ENCODE results near the gene ATP5MC2.
"Not testable (repeated sequence)": the region's sequence is repeated elsewhere in the genome, so short reads cannot be mapped to it uniquely, and the experiment has no call there.

ATP5MC2 gene

DNA sequence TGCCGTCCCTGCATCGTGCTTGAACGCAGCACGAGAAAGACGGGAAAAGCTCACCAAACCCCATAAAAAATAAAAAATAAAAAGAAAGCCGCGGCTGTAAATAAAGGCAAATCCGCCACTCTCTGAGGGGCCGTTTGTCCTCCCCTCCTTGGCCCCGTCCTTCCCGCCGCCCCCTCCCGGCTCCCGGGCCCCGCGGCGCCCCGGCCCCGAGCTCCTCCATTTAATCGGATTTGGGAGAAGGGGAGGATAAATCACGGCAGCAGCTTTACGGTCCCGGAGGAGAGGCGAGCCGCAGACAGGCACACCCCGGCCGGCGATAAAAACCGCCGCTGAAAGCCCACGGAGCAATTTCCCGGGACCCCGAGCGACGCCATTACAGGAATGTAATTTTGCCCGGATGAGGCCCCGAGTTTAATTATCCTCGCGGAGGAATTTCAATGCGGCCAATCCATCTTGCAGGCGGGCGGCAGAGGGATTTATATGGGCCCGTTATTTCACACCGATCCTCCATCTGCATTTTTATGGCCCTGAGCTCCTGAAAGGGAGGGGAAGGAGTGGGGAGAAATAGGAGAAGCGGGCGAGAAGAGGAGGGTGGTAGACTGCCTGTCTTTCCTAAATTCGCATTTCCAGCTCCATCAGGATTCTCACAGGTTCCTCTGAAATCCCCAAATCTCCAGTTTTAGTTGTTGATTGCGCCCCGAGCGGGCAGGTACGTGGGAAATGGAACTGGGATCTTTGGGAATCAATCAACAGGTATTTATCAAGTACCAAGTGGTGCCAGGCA is 1.3 kb upstream of the ATP5MC2 start:
- DNase-seq (ENCODE audit: insufficient read length, low spot score) (no peak), FAIRE-seq (no peak)
- no peak for TF ChIP-seq POLR2A (IDR thresholded peaks at IDR 0.05; ENCODE audit: low read depth, low read length)

DNA sequence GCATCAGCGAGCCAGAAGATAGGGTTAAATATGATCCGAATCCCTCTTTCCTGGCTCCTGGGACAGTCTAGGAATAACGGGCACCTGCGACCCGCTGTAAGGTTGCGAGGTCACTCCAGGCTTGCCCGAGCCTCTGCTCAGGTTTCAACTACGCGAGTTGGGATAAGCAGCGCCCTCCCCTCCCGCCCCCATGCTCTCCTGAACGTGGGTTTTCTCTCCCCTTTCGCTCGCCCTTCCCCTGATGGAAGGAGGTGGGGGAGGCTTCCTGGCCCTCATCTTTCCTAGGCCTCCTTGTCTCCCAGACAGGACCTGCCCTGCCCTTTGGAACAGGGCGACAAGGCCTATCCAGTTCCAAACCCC is 753 bp upstream of the ATP5MC2 start:
- FAIRE-seq = no peak
- DNase-seq (ENCODE audit: insufficient read length, low spot score) = no peak
- no peak for TF ChIP-seq POLR2A (IDR thresholded peaks at IDR 0.05; ENCODE audit: low read depth, low read length)

DNA sequence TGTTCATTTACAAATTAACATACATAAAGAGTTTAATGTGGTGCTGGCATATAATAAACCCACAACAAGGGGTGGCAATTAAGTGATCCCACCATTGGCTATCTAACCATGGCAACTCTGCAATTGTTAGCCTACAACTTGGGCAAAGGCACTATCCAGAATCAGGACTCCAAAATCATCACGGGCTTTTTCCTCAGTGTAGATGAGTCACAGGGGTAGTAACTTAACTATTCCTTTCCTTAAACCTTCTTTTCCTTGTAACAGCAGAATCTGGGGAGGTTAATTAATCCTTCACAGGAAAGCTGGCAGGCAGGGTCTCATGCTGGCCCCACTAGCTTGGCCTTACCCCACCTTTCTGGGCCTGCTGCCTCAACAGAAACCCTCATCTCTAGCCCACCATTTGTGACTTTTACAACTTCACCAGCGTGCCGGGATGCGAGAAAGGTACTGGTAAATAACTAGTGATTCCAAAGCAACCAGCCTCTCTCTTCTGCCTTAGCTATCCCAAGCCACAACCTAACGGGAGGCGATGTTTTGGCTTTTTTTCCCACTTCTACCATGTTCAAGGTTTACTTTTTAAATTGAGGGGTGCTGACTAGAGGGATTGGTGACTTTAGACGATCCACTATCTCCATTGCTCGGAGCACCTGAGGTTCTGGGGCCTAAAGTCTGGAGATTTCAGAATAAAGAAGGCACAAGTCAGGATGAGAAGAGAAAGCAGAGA is 744 bp downstream of the ATP5MC2 start:
- DNase-seq (ENCODE audit: insufficient read length, low spot score) (no peak), FAIRE-seq (no peak)
- no peak for TF ChIP-seq POLR2A (IDR thresholded peaks at IDR 0.05; ENCODE audit: low read depth, low read length)

DNA sequence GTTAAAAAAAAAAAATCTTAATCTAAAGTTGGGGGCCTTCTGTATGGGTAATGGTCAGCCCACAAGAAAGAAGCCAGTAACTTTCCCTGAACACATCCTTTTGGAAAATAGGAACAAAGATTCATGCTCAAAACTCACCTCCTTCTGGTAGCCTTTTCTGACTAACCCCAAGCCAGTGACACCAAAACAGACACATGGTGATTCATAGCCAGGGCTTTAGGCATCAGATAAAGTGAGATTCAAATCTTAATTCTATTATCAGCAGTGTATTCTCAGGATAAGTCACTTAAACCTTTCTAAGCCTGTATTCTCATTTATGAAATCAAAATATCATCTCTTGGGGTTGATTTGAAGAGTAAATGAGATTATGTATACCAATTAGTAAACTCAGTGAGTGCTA is 4.9 kb downstream of the ATP5MC2 start:
- no peak for FAIRE-seq
- TF ChIP-seq POLR2A (IDR thresholded peaks at IDR 0.05; ENCODE audit: low read depth, low read length) = no peak

DNA sequence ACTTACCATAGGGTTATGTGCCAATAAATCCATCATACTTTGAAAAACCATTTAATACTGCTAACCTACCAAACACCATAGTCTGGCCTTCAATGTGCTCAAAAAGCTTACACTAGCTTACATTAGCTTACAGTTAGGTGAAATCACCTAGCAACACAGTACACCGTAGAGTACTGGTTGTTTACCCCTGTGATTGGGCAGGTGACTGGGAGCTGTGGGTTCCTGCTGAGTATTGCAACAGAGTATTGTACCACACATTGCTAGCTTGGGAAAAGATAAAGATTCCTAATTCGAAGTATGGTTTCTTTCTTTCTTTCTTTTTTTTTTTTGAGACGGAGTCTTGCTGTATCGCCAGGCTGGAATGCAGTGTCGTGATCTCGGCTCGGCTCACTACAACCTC is 5.6 kb downstream of the ATP5MC2 start:
- FAIRE-seq = no peak
- no peak for TF ChIP-seq POLR2A (IDR thresholded peaks at IDR 0.05; ENCODE audit: low read depth, low read length)
- DNase-seq (ENCODE audit: insufficient read length, low spot score) = no peak

More for the DNA sequence above, 4.9 kb downstream of the ATP5MC2 start:
- no peak for DNase-seq (ENCODE audit: insufficient read length, low spot score)

DNA sequence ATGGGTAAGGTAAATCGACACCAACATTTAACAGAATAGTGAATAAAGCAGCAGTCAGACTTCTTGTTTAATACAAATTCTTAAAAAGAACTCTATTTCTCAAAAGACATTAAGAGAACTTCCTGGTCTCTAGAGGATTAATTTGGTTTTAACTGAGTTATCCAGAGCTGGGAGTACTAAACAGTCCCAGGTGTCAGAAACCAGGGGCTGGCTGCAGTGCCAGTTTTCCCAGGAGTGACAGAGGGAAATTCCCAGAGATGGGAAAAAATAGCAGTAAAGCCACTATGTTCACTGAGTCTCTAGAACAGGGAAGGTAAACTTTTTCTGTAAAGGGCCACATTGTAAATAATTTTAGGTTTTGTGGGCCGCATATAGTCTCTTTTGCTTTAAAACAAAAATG is 8.8 kb downstream of the ATP5MC2 start:
- DNase-seq (ENCODE audit: insufficient read length, low spot score) (no peak), FAIRE-seq (no peak)
- no peak for TF ChIP-seq POLR2A (IDR thresholded peaks at IDR 0.05; ENCODE audit: low read depth, low read length)

DNA sequence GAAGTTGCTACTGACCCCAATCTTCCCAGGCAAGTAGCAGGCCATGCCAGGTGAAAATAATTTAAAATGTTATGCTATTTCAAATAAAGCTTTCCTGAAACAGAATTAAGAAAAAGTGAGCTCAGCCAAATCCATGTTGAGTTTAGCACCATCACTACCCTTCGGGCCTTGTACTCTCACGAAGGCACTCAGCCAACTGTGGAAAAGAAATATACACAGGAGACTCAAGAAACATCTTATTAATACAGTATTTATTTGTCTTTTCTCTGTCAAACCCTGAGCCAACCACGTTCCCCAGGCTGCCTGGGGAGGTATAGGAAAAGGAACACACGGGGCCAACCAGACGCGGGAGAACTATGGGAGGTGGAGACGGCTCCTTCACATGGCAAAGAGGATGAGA is 10.9 kb downstream of the ATP5MC2 start:
- FAIRE-seq = no peak
- no peak for TF ChIP-seq POLR2A (IDR thresholded peaks at IDR 0.05; ENCODE audit: low read depth, low read length)
- no peak for DNase-seq (ENCODE audit: insufficient read length, low spot score)

DNA sequence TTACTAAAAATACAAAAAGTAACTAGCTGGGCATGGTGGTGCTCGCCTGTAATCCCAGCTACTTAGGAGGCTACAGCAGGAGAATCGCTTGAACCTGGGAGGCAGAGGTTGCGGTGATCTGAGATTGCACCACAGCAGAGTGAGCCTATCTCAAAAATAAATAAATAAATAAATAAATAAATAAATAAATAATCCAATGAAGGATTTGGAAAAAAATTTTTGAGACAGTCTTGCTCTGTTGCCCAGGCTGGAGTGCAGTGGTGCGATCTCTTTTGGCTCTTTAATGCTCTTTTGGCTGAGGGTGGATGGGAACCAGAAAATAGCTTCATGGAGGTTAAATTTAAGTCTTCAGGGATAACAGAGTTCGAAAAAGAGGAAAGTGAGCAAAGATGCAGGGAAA is 11.7 kb downstream of the ATP5MC2 start:
- TF ChIP-seq POLR2A (IDR thresholded peaks at IDR 0.05; ENCODE audit: low read depth, low read length) = no peak
- DNase-seq (ENCODE audit: insufficient read length, low spot score) (no peak), FAIRE-seq (no peak)

DNA sequence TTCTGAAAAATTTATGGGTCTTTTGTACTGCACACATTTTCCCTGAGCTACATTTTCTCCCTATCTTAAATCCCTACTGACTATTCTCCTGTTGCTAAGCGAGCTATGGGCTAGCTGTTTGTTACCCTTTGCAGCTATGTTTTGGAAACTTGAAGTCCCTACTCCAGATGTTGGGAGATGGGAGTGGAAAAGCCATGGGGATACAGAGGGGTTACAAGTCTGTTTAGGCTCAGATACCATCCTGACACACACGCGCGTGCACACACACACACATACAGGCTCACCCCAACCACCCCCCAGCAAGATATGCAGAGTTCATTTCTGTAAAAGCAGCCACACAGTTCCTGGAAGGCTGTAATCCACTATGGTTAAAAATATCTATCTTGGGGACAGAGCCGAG is 15.8 kb downstream of the ATP5MC2 start:
- DNase-seq (ENCODE audit: insufficient read length, low spot score) (no peak), FAIRE-seq (no peak)
- no peak for TF ChIP-seq POLR2A (IDR thresholded peaks at IDR 0.05; ENCODE audit: low read depth, low read length)

DNA sequence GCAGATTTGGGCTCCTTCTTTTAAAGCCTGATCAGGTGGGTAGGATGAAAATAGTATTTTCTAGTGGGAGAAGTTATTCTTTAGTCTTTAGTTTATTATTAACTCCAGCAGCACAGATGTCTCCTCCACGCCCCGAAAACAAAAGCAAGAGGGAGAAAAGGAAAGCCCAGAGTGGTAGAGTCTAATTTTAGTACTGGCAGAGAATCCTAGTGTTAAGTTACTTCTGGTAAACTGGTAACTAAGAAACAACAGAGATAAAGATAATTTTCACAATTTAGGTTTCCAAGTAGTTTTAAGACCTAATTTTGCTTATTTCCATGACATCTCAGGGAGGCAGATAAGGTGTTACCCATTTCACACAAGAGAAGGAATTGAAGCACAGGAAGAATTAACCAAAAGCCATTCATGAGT is 16.3 kb downstream of the ATP5MC2 start:
- FAIRE-seq (no peak), DNase-seq (ENCODE audit: insufficient read length, low spot score) (no peak)
- TF ChIP-seq POLR2A (IDR thresholded peaks at IDR 0.05; ENCODE audit: low read depth, low read length) = no peak

DNA sequence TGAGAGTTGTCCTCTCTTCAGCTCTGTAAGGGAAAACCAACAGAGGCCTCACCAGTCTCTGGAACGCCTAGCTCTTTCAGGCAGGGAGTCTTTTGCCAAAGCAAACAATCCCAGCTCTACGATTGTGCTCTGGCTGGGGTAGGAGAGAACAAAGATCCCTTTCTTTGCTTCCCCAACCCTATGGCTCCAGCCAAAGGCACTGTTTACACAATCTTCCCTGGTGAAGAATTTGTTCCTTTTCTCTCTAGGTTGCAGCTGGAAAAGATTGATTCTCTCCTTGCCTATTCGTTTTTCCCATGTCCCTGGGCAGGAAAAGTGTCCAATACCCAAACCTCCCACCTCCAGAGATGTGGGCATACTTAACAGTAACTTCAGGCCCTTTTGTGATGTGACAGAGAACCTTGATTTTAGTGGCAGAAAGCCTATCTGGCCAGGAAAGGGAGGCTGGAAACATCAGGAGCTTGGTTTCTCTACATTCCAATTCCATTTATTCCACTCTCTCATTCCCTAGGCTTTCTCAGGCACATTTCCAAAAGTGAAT is 16.8 kb downstream of the ATP5MC2 start:
- DNase-seq (ENCODE audit: insufficient read length, low spot score) (peak; percentile 45), FAIRE-seq (peak; percentile 99)
- no peak for TF ChIP-seq POLR2A (IDR thresholded peaks at IDR 0.05; ENCODE audit: low read depth, low read length)

DNA sequence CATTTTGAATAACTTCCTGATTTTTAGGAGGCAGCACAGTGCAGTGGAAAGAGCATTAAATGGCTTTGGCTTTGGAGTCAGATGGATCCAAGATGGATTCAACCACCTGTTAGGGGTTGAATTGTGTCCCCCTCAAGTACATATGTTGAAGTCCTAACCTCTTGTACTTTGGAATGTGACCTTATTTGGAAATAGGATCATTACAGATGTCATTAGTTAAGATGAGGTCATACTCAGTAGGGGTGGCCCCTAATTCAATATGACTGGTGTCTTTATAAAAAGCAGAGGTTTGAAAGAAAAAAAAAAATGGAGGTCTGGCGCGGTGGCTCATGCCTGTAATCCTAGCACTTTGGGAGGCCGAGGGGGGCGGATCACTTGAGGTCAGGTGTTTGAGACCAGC is 18.8 kb downstream of the ATP5MC2 start:
- no peak for TF ChIP-seq POLR2A (IDR thresholded peaks at IDR 0.05; ENCODE audit: low read depth, low read length)
- FAIRE-seq (no peak), DNase-seq (ENCODE audit: insufficient read length, low spot score) (no peak)

DNA sequence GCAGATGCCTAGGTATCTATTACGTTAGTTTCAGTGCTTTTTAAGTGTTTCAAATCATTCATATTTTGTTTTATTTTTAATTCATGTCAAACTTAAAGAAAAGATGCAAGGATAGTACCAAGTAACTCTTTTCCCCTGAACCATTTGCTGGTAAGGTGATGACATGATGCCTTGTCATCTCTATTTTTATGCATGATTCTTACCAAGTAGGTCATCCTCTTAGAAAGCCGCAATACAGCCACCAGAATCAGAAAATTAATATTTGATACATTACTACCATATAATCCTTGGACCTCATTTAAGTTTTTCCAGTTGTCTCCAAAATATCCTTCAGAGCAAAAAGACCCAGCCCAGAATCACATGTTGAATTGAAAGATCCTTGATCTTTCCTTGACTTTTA is 22.3 kb downstream of the ATP5MC2 start:
- no peak for FAIRE-seq
- TF ChIP-seq POLR2A (IDR thresholded peaks at IDR 0.05; ENCODE audit: low read depth, low read length) = no peak

DNA sequence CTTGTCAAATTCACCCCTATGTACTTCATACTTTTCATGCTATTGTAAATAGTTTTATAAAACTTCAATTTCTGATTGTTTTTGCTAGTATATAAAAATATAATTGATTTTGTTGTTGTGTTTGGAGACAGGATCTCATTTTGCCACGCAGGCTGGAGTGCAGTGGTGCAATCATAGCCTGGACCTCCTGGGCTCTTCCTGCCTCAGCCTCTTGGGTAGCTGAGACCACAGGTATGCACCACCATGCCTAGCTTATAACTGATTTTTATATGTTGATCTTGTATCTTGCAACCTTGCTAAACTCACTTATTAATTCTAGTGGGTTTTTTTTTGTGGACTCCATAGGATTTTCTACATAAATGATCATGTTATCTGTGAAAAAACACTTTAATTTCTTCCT is 23.5 kb downstream of the ATP5MC2 start:
- FAIRE-seq = no peak
- TF ChIP-seq POLR2A (IDR thresholded peaks at IDR 0.05; ENCODE audit: low read depth, low read length) = no peak
- no peak for DNase-seq (ENCODE audit: insufficient read length, low spot score)

More for the DNA sequence above, 22.3 kb downstream of the ATP5MC2 start:
- DNase-seq (ENCODE audit: insufficient read length, low spot score) = no peak

DNA sequence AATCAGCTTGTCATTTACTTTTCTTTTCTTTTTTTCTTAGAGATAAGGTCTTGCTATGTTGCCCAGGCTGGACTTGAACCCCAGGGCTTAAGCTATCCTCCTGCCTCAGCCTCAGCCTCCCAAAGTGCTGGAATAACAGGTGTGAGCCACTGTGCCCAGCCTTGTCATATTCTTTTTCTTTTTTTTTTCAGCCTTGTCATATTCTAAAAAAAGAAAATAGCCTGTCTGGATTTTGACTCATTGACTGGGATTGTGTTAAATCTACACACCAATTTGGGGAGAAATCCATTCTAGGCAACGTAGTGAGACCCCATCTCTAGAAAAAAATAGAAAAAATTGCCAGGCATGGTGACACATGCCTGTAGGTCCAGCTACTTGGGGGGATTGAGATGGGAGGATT is 24.1 kb downstream of the ATP5MC2 start:
- FAIRE-seq = no peak
- no peak for TF ChIP-seq POLR2A (IDR thresholded peaks at IDR 0.05; ENCODE audit: low read depth, low read length)
- no peak for DNase-seq (ENCODE audit: insufficient read length, low spot score)

DNA sequence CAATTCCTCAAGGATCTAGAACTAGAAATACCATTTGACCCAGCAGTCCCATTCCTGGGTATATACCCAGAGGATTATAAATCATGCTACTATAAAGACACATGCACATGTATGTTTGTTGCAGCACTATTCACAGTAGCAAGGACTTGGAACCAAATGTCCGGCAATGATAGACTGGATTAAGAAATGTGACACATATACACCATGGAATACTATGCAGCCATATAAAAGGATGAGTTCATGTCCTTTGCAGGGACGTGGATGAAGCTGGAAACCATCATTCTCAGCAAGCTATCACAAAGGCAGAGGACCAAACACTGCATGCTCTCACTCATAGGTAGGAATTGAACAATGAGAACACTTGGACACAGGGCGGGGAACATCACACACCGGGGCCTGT is 29.6 kb downstream of the ATP5MC2 start:
- not testable (repeated sequence) for FAIRE-seq; DNase-seq (ENCODE audit: insufficient read length, low spot score)
